Spinal cord (tissue), 10 donors: ENCODE measurements around the gene XPR1. TPM values are rescaled to one million over a fixed set of nuclear protein-coding genes. Genes with fewer than 3 reads are reported as not detected.

Source experiments
- DNase-seq, 6 donors: peaks; one replicate each; pipeline versions ENCODE4 v3.0.0 to v3.0.0-alpha.2; 2013 to 2015; ENCODE audit warnings: low spot score in 6 of 6, low read depth in 4 of 6
- H3K27ac ChIP-seq: one replicate; pipeline ENCODE4 v1.5.1; 2013; ENCODE audit warnings: low read depth, low read length, control low read depth
- H3K27me3 ChIP-seq: one replicate; pipeline ENCODE4 v1.6.1; 2013; ENCODE audit warnings: low read length; ENCODE audit not compliant: control insufficient read depth, insufficient read depth
- H3K36me3 ChIP-seq: one replicate; pipeline ENCODE4 v1.6.1; 2013; ENCODE audit warnings: low read length; ENCODE audit not compliant: control insufficient read depth, insufficient read depth
- H3K4me1 ChIP-seq: one replicate; pipeline ENCODE4 v1.6.1; 2013; ENCODE audit warnings: low read length; ENCODE audit not compliant: control insufficient read depth, insufficient read depth
- H3K4me3 ChIP-seq: one replicate; pipeline ENCODE4 v1.5.1; 2013; ENCODE audit warnings: low read depth, low read length, control low read depth
- H3K9me3 ChIP-seq: one replicate; pipeline ENCODE4 v1.6.1; 2013; ENCODE audit warnings: low read length; ENCODE audit not compliant: control insufficient read depth, insufficient read depth
- WGBS: methylation state at CpG from one replicate; pipeline ENCODE4 v1.1.5; 2013; ENCODE audit warnings: missing lambda C conversion rate; ENCODE audit not compliant: insufficient coverage; 5-methylcytosine and 5-hydroxymethylcytosine counted together
- polyA plus RNA-seq, 2 donors: library from polyadenylated mRNA; unstranded; fragments of 120-200 nt; gene quantifications; one replicate each; pipeline ENCODE4 v1.2.1, GENCODE V29; 2013; ENCODE audit not compliant: insufficient read length in 2 of 2
- total RNA-seq, 2 donors: library from RNA; depleted of rRNA in 1 of 2; stranded (reverse); fragments of 120-200 nt in 1 of 2; fragments of >200 nt in 1 of 2; gene quantifications; one replicate each; pipeline versions ENCODE4 v1.2.3 to v1.2.4, GENCODE V29; 2013 to 2014
- donor health status: healthy.

XPR1 gene
- total and polyA plus RNA-seq, 4 donors = 38.0 to 110 (median 69.8) TPM

- Histone ChIP-seq H3K4me3 (no peak overlapping the region), H3K27ac (no peak overlapping the region), H3K27me3 (no peaks in the 10 kb centered on the region), H3K4me1 (no peaks in the 10 kb centered on the region), H3K9me3 (peaks cover 2% of the 10 kb centered on the region), H3K36me3 (no peaks in the 10 kb centered on the region)
- no CpG with 5 or more reads among the region's 7 CpGs for WGBS
- DNase-seq = no peak
These were observed 122.6 kb downstream of the XPR1 start for GRCh38 chr1:180754453-180754852.

- no peaks in the 10 kb centered on the region for H3K36me3 ChIP-seq
- peaks cover 2% of the 10 kb centered on the region for H3K9me3 ChIP-seq
- no peaks in the 10 kb centered on the region for H3K4me1 ChIP-seq
- no peak overlapping the region for H3K4me3 ChIP-seq
- H3K27ac ChIP-seq = no peak overlapping the region
- no peak for DNase-seq
- WGBS = no CpG with 5 or more reads among the region's 1 CpG
- H3K27me3 ChIP-seq = no peaks in the 10 kb centered on the region
These were observed 125.8 kb downstream of the XPR1 start for GRCh38 chr1:180757657-180758056.

GRCh38 chr1:180762796-180763195 lies 131.0 kb downstream of the XPR1 start:
- Histone ChIP-seq H3K27ac (no peak overlapping the region), H3K4me3 (no peak overlapping the region), H3K36me3 (no peaks in the 10 kb centered on the region), H3K27me3 (no peaks in the 10 kb centered on the region), H3K9me3 (no peaks in the 10 kb centered on the region), H3K4me1 (no peaks in the 10 kb centered on the region)
- WGBS = 84% methylated on average over 3 of the region's 5 CpGs
- DNase-seq = no peak

- Histone ChIP-seq H3K27ac (no peak overlapping the region), H3K4me3 (no peak overlapping the region), H3K36me3 (no peaks in the 10 kb centered on the region), H3K27me3 (no peaks in the 10 kb centered on the region), H3K9me3 (no peaks in the 10 kb centered on the region), H3K4me1 (no peaks in the 10 kb centered on the region)
- no CpG with 5 or more reads among the region's 2 CpGs for WGBS
- DNase-seq = peak in 1 of 6 donors; percentile 77
These were observed 133.3 kb downstream of the XPR1 start for GRCh38 chr1:180765151-180765550.

- Histone ChIP-seq H3K4me3 (no peak overlapping the region), H3K36me3 (no peaks in the 10 kb centered on the region), H3K9me3 (no peaks in the 10 kb centered on the region), H3K4me1 (no peaks in the 10 kb centered on the region), H3K27me3 (no peaks in the 10 kb centered on the region), H3K27ac (no peak overlapping the region)
- no peak for DNase-seq
These were observed 138.1 kb downstream of the XPR1 start for GRCh38 chr1:180769889-180770288.

GRCh38 chr1:180773210-180773865 lies 141.5 kb downstream of the XPR1 start:
- Histone ChIP-seq H3K27me3 (no peaks in the 10 kb centered on the region), H3K36me3 (no peaks in the 10 kb centered on the region), H3K27ac (no peak overlapping the region), H3K4me1 (no peaks in the 10 kb centered on the region), H3K4me3 (no peak overlapping the region), H3K9me3 (no peaks in the 10 kb centered on the region)
- 100% methylated on average over 1 of the region's 1 CpG for WGBS
- no peak for DNase-seq

GRCh38 chr1:180775801-180776200 lies 144.0 kb downstream of the XPR1 start:
- no peak overlapping the region for H3K4me3 ChIP-seq
- DNase-seq = no peak
- no peaks in the 10 kb centered on the region for H3K9me3 ChIP-seq
- no peaks in the 10 kb centered on the region for H3K27me3 ChIP-seq
- H3K36me3 ChIP-seq = no peaks in the 10 kb centered on the region
- H3K4me1 ChIP-seq = no peaks in the 10 kb centered on the region
- WGBS = no CpG with 5 or more reads among the region's 2 CpGs
- no peak overlapping the region for H3K27ac ChIP-seq

- Histone ChIP-seq H3K4me1 (no peaks in the 10 kb centered on the region), H3K9me3 (no peaks in the 10 kb centered on the region), H3K27me3 (no peaks in the 10 kb centered on the region), H3K27ac (no peak overlapping the region), H3K4me3 (no peak overlapping the region), H3K36me3 (no peaks in the 10 kb centered on the region)
- DNase-seq = no peak
- 73% methylated on average over 2 of the region's 4 CpGs for WGBS
These were observed 145.4 kb downstream of the XPR1 start for GRCh38 chr1:180777072-180777689.

GRCh38 chr1:180778782-180779398 lies 147.1 kb downstream of the XPR1 start:
- Histone ChIP-seq H3K27ac (no peak overlapping the region), H3K9me3 (no peaks in the 10 kb centered on the region), H3K4me3 (no peak overlapping the region), H3K27me3 (no peaks in the 10 kb centered on the region), H3K36me3 (no peaks in the 10 kb centered on the region), H3K4me1 (no peaks in the 10 kb centered on the region)
- no peak for DNase-seq
- WGBS = 60% methylated on average over 1 of the region's 1 CpG

- no peak for DNase-seq
- Histone ChIP-seq H3K9me3 (no peaks in the 10 kb centered on the region), H3K4me1 (no peaks in the 10 kb centered on the region), H3K36me3 (no peaks in the 10 kb centered on the region), H3K27me3 (no peaks in the 10 kb centered on the region), H3K27ac (no peak overlapping the region), H3K4me3 (no peak overlapping the region)
- no CpG with 5 or more reads among the region's 3 CpGs for WGBS
These were observed 147.8 kb downstream of the XPR1 start for GRCh38 chr1:180779584-180779983.
